Measurements from ENCODE around the gene HEXIM2.

- TF ChIP-seq POLR2A (IDR thresholded peaks at IDR 0.05), result no peak
- no peak for TF ChIP-seq CTCF (IDR thresholded peaks at IDR 0.05 in 8 of 11, conservative IDR thresholded peaks at IDR 0.05 in 3 of 11)
- TF ChIP-seq POLR2AphosphoS5 (IDR thresholded peaks at IDR 0.05), result peak in 1 of 3 donors; percentile 10
These were observed 48.9 kb upstream of the HEXIM2 start for GRCh38 chr17:45112559-45113423.
